Esophagus muscularis mucosa (tissue), 4 donors: ENCODE measurements around the gene PTS. TPM values are rescaled to one million over a fixed set of nuclear protein-coding genes. Genes with fewer than 3 reads are reported as not detected.

Experiments used
- DNase-seq: peaks from one replicate; pipeline ENCODE4 v3.0.0-alpha.2; 2017; ENCODE audit errors: extremely low spot score
- H3K27ac ChIP-seq, 4 donors: fragments of 200-600 bp; sonication (generic); replicated peaks in 1 of 4; 1 replicate in 3 of 4; 2 replicates in 1 of 4; pipeline ENCODE4 v1.5.1; 2016 to 2019; ENCODE audit warnings: mild to moderate bottlenecking in 1 of 4
- H3K27me3 ChIP-seq, 4 donors: fragments of 200-600 bp; sonication (generic); one replicate each; pipeline versions ENCODE4 v1.5.1 to v1.6.0; 2016 to 2019
- H3K36me3 ChIP-seq, 4 donors: fragments of 200-600 bp; sonication (generic); one replicate each; pipeline ENCODE4 v1.5.1; 2016 to 2019
- H3K4me1 ChIP-seq, 4 donors: fragments of 200-600 bp; sonication (generic); one replicate each; pipeline ENCODE4 v1.5.1; 2016 to 2019
- H3K4me3 ChIP-seq, 4 donors: fragments of 200-600 bp; sonication (generic); 1 replicate in 2 of 4; 2 replicates in 2 of 4; pipeline ENCODE4 v1.5.1; 2016 to 2019; ENCODE audit warnings: mild to moderate bottlenecking in 4 of 4, moderate library complexity in 1 of 4
- H3K9me3 ChIP-seq, 4 donors: fragments of 200-600 bp; sonication (generic); 1 replicate in 3 of 4; 2 replicates in 1 of 4; pipeline ENCODE4 v1.5.1; 2016 to 2019
- EP300 ChIP-seq: sonication (generic); formaldehyde crosslinking; IDR thresholded peaks from one replicate; pipeline ENCODE4 v1.6.1; 2017; ENCODE audit warnings: antibody characterized with exemption
- POLR2A ChIP-seq: fragments of 450-650 bp; IDR thresholded peaks from one replicate; pipeline ENCODE4 v1.6.1; 2017; ENCODE audit warnings: antibody characterized with exemption, moderate library complexity, mild to moderate bottlenecking, low read depth
- POLR2AphosphoS5 ChIP-seq, 2 donors: sonication (generic); formaldehyde crosslinking; IDR thresholded peaks; one replicate each; pipeline ENCODE4 v1.6.1; 2017; ENCODE audit warnings: antibody characterized with exemption in 2 of 2
- WGBS: methylation state at CpG from one replicate; pipeline ENCODE4 v1.1.5; 2018; 5-methylcytosine and 5-hydroxymethylcytosine counted together
- intact Hi-C: fragments of 100-400 bp; cut with DNase I; formaldehyde crosslinking; loops from one replicate; pipeline ENCODE4 v1.15.1; 2023
- total RNA-seq, 4 donors: library from RNA; depleted of rRNA; stranded (reverse); fragments of >200 nt; gene quantifications; one replicate each; pipeline versions ENCODE4 v1.1.0 to v1.2.1, GENCODE V29; 2016
- TF ChIP-seq, protein P1 (sequence below), 3 experiments: fragments of 200-600 bp in 2 of 3; fragments of 450-650 bp in 1 of 3; sonication (generic) in 2 of 3; IDR thresholded peaks; one replicate each; pipeline ENCODE4 v1.5.1; 2017 to 2019; ENCODE audit warnings: antibody characterized with exemption in 3 of 3, mild to moderate bottlenecking in 2 of 3, moderate library complexity in 1 of 3

Gene PTS
- total RNA-seq, 4 donors from 2014 or later = 22.2 to 45.3 (median 28.5) TPM

- Histone ChIP-seq H3K27ac (no peak overlapping the region), H3K4me1 (peaks cover 0 to 6% (median 3%) of the 10 kb centered on the region in 4 donors), H3K27me3 (no peaks in the 10 kb centered on the region), H3K36me3 (no peaks in the 10 kb centered on the region), H3K9me3 (no peaks in the 10 kb centered on the region), H3K4me3 (no peak overlapping the region)
- DNase-seq = no peak
- intact Hi-C loops = no loop called here
- 91% methylated on average over 4 of the region's 4 CpGs for WGBS
- TF ChIP-seq, protein P1, sequence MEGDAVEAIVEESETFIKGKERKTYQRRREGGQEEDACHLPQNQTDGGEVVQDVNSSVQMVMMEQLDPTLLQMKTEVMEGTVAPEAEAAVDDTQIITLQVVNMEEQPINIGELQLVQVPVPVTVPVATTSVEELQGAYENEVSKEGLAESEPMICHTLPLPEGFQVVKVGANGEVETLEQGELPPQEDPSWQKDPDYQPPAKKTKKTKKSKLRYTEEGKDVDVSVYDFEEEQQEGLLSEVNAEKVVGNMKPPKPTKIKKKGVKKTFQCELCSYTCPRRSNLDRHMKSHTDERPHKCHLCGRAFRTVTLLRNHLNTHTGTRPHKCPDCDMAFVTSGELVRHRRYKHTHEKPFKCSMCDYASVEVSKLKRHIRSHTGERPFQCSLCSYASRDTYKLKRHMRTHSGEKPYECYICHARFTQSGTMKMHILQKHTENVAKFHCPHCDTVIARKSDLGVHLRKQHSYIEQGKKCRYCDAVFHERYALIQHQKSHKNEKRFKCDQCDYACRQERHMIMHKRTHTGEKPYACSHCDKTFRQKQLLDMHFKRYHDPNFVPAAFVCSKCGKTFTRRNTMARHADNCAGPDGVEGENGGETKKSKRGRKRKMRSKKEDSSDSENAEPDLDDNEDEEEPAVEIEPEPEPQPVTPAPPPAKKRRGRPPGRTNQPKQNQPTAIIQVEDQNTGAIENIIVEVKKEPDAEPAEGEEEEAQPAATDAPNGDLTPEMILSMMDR (IDR thresholded peaks at IDR 0.05) = no peak
- no peak for TF ChIP-seq POLR2AphosphoS5 (IDR thresholded peaks at IDR 0.05)
- TF ChIP-seq POLR2A = no peak
- TF ChIP-seq EP300 = no peak
Measured at GRCh38 chr11:112271242-112271641, 45.0 kb downstream of the PTS start.

- Histone ChIP-seq H3K4me1 (no peaks in the 10 kb centered on the region), H3K27ac (no peak overlapping the region), H3K36me3 (no peaks in the 10 kb centered on the region), H3K9me3 (no peaks in the 10 kb centered on the region), H3K27me3 (no peaks in the 10 kb centered on the region), H3K4me3 (no peak overlapping the region)
- no peak for TF ChIP-seq POLR2A
- no peak for TF ChIP-seq EP300
- TF ChIP-seq, protein P1 (IDR thresholded peaks at IDR 0.05) = no peak
- TF ChIP-seq POLR2AphosphoS5 (IDR thresholded peaks at IDR 0.05) = no peak
- no peak for DNase-seq
- intact Hi-C loops = no loop called here
- WGBS = 100% methylated on average over 1 of the region's 1 CpG
Measured at GRCh38 chr11:112273066-112273465, 46.8 kb downstream of the PTS start.

DNA sequence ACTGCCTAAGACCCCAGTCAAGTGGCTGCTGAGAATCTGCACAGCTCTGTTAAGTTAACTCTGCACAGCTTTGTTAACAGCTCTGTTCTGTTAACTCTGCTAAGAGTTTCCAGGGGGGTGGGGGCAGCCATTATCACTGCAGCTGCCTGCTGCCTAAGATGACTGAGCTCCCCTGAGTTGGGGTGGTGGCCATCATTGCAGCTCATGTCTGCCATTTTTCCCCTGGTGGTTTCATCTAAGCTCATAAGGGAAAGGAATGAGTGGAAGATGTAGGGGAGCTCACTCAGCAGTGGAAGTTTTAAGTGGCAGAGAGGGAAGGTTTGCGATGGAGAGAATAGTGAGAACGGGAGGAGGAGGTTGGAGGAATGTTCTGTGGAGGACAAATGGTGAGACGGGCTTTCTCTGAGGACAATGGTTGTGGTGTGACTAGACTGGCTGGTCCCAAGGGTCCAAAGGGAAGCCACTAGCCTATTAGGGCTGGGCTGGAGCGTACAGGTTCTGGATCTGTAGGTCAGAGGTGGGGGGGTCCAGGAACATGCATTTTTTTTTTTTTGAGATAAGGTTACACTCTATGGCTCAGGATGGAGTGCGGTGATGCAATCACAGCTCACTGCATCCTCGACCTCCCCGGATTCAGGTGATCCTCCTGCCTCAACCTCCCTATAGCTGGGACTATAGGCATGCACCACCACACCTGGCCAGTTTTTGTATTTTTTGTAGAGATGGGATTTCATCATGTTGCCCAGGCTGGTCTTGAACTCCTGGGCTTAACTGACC, 48.0 kb downstream of the PTS start:
- Histone ChIP-seq H3K27ac (no peak overlapping the region), H3K36me3 (no peaks in the 10 kb centered on the region), H3K4me3 (no peak overlapping the region), H3K9me3 (no peaks in the 10 kb centered on the region), H3K4me1 (no peaks in the 10 kb centered on the region), H3K27me3 (no peaks in the 10 kb centered on the region)
- WGBS = 97% methylated on average over 7 of the region's 7 CpGs
- intact Hi-C loops = no loop called here
- no peak for TF ChIP-seq POLR2A
- TF ChIP-seq EP300 = no peak
- no peak for DNase-seq

DNA sequence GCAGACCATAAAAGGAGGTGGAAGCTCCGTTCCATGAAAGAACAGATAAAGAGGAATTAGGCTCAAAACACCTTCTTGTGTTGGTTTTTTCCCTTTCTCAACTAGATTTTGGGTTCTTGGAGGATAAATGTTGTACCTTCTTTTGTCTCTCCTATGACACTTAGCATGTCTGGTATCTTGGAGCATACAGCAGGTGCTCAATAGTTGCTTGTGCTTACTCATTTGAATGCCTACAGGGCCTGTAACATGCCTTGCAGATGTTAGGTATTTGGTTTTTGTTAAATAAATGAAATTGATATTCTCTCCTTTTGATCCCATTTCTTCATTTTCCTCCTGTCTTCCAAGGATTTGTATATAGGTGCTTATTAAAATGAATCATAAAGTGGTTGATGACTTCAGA, 50.8 kb downstream of the PTS start:
- Histone ChIP-seq H3K4me3 (no peak overlapping the region), H3K27me3 (no peaks in the 10 kb centered on the region), H3K27ac (no peak overlapping the region), H3K36me3 (no peaks in the 10 kb centered on the region), H3K9me3 (no peaks in the 10 kb centered on the region), H3K4me1 (peaks cover 0 to 9% (median 7%) of the 10 kb centered on the region in 4 donors)
- intact Hi-C loops = no loop called here
- WGBS = 29% methylated on average over 1 of the region's 1 CpG
- DNase-seq = no peak
- TF ChIP-seq EP300 (no peak), POLR2AphosphoS5 (IDR thresholded peaks at IDR 0.05) (no peak), POLR2A (no peak)
- TF ChIP-seq, protein P1 (IDR thresholded peaks at IDR 0.05) = no peak

DNA sequence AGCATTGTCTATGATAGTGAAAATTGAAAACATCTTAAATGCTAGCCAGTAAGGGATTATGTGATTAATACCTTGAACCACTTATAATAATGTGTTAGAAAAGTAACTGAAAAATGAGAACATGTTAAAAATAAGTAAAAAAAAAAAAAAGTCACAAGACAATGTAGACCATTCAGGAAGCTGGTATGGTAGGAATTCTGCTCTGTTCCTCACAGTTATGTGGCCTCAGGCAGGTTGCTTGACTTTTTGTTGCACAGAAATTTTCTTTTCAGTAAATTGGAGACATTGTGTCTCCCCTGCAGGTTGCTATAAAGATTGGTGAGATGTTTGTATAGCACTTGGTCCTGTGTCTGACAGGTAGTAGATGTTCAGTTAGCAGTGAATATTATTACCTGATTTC, 51.7 kb downstream of the PTS start:
- DNase-seq = no peak
- no peaks in the 10 kb centered on the region for H3K27me3 ChIP-seq
- intact Hi-C loops = no loop called here
- H3K9me3 ChIP-seq = no peaks in the 10 kb centered on the region
- TF ChIP-seq POLR2A (no peak), POLR2AphosphoS5 (IDR thresholded peaks at IDR 0.05) (no peak), EP300 (no peak)
- TF ChIP-seq, protein P1 (IDR thresholded peaks at IDR 0.05) = no peak
- peaks cover 0 to 9% (median 7%) of the 10 kb centered on the region in 4 donors for H3K4me1 ChIP-seq
- no peak overlapping the region for H3K27ac ChIP-seq
- no peak overlapping the region for H3K4me3 ChIP-seq
- no peaks in the 10 kb centered on the region for H3K36me3 ChIP-seq
